Measurements from ENCODE around the gene GABRG3. TPM values are rescaled to one million over a fixed set of nuclear protein-coding genes. Genes with fewer than 3 reads are reported as not detected.

The GABRG3 gene
- total and polyA plus RNA-seq, 2 donors (not counting 3 experiments of a cell fraction or from before 2014, with no cell fraction given) = not detected

- Histone ChIP-seq H2AFZ (ENCODE audit: low read depth, low read length) (no peak overlapping the region), H3K9me1 (replicated peaks; ENCODE audit: control insufficient read depth, extremely low read depth, insufficient read depth, low read length) (no peaks in the 10 kb centered on the region), H3K27me3 (ENCODE audit: control insufficient read depth in 2 of 2, insufficient read depth in 2 of 2, low read length in 2 of 2) (no peaks in the 10 kb centered on the region), H3K36me3 (ENCODE audit: control insufficient read depth in 2 of 2, extremely low read depth in 1 of 2, insufficient read depth in 2 of 2, low read length in 2 of 2) (no peaks in the 10 kb centered on the region), H3K4me2 (ENCODE audit: insufficient read depth, low read length) (no peak overlapping the region), H3K9me3 (replicated peaks; ENCODE audit: control insufficient read depth, insufficient read depth, low read length) (peaks cover 8% of the 10 kb centered on the region), H3K9ac (replicated peaks; ENCODE audit: extremely low read depth, insufficient read depth, low read length) (no peak overlapping the region), H3K27ac (ENCODE audit: insufficient read depth, low read depth, low read length) (no peak overlapping the region), H3K4me3 (replicated peaks in 1 of 3; ENCODE audit: insufficient read depth in 1 of 3, low read depth in 1 of 3, low read length in 3 of 3) (no peak overlapping the region), H3K4me1 (ENCODE audit: control insufficient read depth, extremely low read depth, insufficient read depth, low read length) (no peaks in the 10 kb centered on the region), H3K79me2 (ENCODE audit: control insufficient read depth, insufficient read depth, low read length) (no peaks in the 10 kb centered on the region), H4K20me1 (replicated peaks; ENCODE audit: control insufficient read depth, extremely low read depth, insufficient read depth, low read length) (no peaks in the 10 kb centered on the region)
- ChIA-PET POLR2A (no interaction called here), CTCF (no interaction called here)
- intact Hi-C loops (cut with micrococcal nuclease) (no loop called here), dilution Hi-C loops (cut with MboI; ENCODE audit: extremely low pct_ligation_motif_present, low sequenced_read_pairs) (no loop called here)
- DNase-seq (ENCODE audit: low read depth, low spot score) (no peak), FAIRE-seq (no peak)
- TF ChIP-seq GATA2 (IDR thresholded peaks at IDR 0.05; ENCODE audit: insufficient read depth, insufficient read length, low read depth, low read length) (no peak), MAX (IDR thresholded peaks at IDR 0.05; ENCODE audit: insufficient read depth, insufficient read length) (no peak), MYC (IDR thresholded peaks at IDR 0.05; ENCODE audit: low read depth, low read length) (no peak), JUN (IDR thresholded peaks at IDR 0.05; ENCODE audit: borderline replicate concordance, insufficient read depth, insufficient read length, low read depth) (no peak), FOS (IDR thresholded peaks at IDR 0.05; ENCODE audit: borderline replicate concordance, insufficient read depth, low read length) (no peak), POLR2AphosphoS5 (IDR thresholded peaks at IDR 0.05; ENCODE audit: insufficient read depth, low read depth, low read length) (no peak)
- BruUV-seq (replicated peaks) = no TSS peak
Measured at GRCh38 chr15:26937134-26937533, 33.8 kb upstream of the GABRG3 start.

GRCh38 chr15:26939398-26939797, 31.6 kb upstream of the GABRG3 start:
- Histone ChIP-seq H3K4me2 (ENCODE audit: insufficient read depth, low read length) (no peak overlapping the region), H3K79me2 (ENCODE audit: control insufficient read depth, insufficient read depth, low read length) (no peaks in the 10 kb centered on the region), H3K27me3 (ENCODE audit: control insufficient read depth in 2 of 2, insufficient read depth in 2 of 2, low read length in 2 of 2) (no peaks in the 10 kb centered on the region), H3K9me3 (replicated peaks; ENCODE audit: control insufficient read depth, insufficient read depth, low read length) (peaks cover 9% of the 10 kb centered on the region), H3K9me1 (replicated peaks; ENCODE audit: control insufficient read depth, extremely low read depth, insufficient read depth, low read length) (no peaks in the 10 kb centered on the region), H3K4me3 (replicated peaks in 1 of 3; ENCODE audit: insufficient read depth in 1 of 3, low read depth in 1 of 3, low read length in 3 of 3) (no peak overlapping the region), H3K36me3 (ENCODE audit: control insufficient read depth in 2 of 2, extremely low read depth in 1 of 2, insufficient read depth in 2 of 2, low read length in 2 of 2) (no peaks in the 10 kb centered on the region), H2AFZ (ENCODE audit: low read depth, low read length) (no peak overlapping the region), H3K9ac (replicated peaks; ENCODE audit: extremely low read depth, insufficient read depth, low read length) (no peak overlapping the region), H4K20me1 (replicated peaks; ENCODE audit: control insufficient read depth, extremely low read depth, insufficient read depth, low read length) (no peaks in the 10 kb centered on the region), H3K27ac (ENCODE audit: insufficient read depth, low read depth, low read length) (no peak overlapping the region), H3K4me1 (ENCODE audit: control insufficient read depth, extremely low read depth, insufficient read depth, low read length) (no peaks in the 10 kb centered on the region)
- no peak for TF ChIP-seq CTCF (IDR thresholded peaks at IDR 0.05; ENCODE audit: extremely low read depth in 1 of 2, insufficient read depth in 1 of 2, low read depth in 1 of 2, low read length in 2 of 2)
- no peak for TF ChIP-seq EZH2 (IDR thresholded peaks at IDR 0.05; ENCODE audit: borderline replicate concordance, low read depth, low read length, severe bottlenecking)
- TF ChIP-seq MYC (IDR thresholded peaks at IDR 0.05; ENCODE audit: low read depth, low read length) = no peak
- DNase-seq (ENCODE audit: low read depth, low spot score) = no peak
- dilution Hi-C loops (cut with MboI; ENCODE audit: extremely low pct_ligation_motif_present, low sequenced_read_pairs) = no loop called here
- no TSS peak for BruUV-seq (replicated peaks)
- FAIRE-seq = no peak
- intact Hi-C loops (cut with micrococcal nuclease) = no loop called here
- POLR2A ChIA-PET = no interaction called here
- CTCF ChIA-PET = no interaction called here

Measured in endothelial cell of umbilical vein (primary cell).